ENCODE data around the gene OR51I2. TPM values are rescaled to one million over a fixed set of nuclear protein-coding genes. Genes with fewer than 3 reads are reported as not detected.

Gene OR51I2
- total and polyA plus RNA-seq, 8 donors, result not detected

DNA sequence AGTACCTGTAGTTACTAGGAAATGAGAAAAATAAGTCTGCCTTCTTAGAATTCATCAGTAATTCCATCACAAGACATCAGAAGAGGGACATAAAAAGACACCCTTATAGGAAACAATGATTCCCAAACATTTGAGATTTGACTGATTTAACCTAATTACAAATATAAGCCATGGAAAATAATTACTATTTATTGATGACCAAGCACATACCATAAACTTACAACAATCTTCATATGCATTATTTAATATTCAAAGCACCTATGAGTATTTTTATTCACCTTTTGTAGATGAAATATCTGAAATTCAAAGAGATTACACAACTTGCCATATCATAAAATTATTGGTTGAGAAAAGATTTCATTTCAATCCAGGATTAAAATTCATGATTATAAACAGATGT, 24.8 kb downstream of the OR51I2 start:
- FAIRE-seq (no peak), ATAC-seq (no peak), DNase-seq (no peak)
- Histone ChIP-seq H3K27ac (no peak overlapping the region), H3K4me3 (no peak overlapping the region), H3K27me3 (no peaks in the 10 kb centered on the region), H3K36me3 (no peaks in the 10 kb centered on the region), H3K4me1 (no peaks in the 10 kb centered on the region), H3K9me3 (no peaks in the 10 kb centered on the region)
- intact Hi-C loops (cut with DNase I), result loop anchor here in 1 of 3 donors (5.0 kb wide), 1 partner anchor 333 kb away; the partner anchor contains the start of gene OR52N2
- TF ChIP-seq, protein P1, sequence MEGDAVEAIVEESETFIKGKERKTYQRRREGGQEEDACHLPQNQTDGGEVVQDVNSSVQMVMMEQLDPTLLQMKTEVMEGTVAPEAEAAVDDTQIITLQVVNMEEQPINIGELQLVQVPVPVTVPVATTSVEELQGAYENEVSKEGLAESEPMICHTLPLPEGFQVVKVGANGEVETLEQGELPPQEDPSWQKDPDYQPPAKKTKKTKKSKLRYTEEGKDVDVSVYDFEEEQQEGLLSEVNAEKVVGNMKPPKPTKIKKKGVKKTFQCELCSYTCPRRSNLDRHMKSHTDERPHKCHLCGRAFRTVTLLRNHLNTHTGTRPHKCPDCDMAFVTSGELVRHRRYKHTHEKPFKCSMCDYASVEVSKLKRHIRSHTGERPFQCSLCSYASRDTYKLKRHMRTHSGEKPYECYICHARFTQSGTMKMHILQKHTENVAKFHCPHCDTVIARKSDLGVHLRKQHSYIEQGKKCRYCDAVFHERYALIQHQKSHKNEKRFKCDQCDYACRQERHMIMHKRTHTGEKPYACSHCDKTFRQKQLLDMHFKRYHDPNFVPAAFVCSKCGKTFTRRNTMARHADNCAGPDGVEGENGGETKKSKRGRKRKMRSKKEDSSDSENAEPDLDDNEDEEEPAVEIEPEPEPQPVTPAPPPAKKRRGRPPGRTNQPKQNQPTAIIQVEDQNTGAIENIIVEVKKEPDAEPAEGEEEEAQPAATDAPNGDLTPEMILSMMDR (IDR thresholded peaks at IDR 0.05), result no peak

DNA sequence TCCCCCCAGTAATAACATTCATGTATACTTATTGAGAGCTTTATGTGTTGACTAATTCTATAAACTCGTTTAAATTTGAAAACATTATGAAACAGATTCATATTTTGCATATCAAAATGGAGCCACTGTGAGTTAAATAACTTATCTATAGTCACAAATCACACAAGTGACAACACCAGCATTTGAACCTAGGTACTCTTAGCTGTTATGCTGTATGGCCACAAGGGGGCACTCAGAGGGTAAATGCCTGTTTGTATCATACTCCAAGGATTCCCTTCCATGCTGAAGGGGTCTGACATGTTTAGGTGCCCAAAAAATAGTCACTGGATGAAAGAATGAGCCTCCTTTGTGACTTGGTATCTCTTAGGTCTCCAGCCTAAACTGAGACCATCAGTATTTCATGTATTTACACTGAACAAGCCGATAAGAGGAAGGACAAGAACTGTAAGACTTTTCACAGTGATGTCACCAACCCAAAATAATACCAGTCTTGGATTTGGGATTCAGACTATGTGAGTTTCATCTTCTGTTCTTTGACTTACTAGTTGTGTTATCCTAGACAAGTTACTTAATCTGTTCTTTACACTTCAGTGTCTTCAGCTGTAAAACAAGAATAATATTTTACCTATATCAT, 27.2 kb downstream of the OR51I2 start:
- Histone ChIP-seq H3K27ac (no peak overlapping the region), H3K9me3 (no peaks in the 10 kb centered on the region), H3K4me3 (no peak overlapping the region), H3K36me3 (no peaks in the 10 kb centered on the region), H3K4me1 (no peaks in the 10 kb centered on the region), H3K27me3 (no peaks in the 10 kb centered on the region)
- intact Hi-C loops (cut with DNase I), result no loop called here
- ATAC-seq (peak in 3 of 4 donors; percentile 79 to 86 (median 79)), FAIRE-seq (no peak), DNase-seq (peak in 4 of 6 donors; percentile 6 to 42 (median 16))
- TF ChIP-seq, protein P1 (IDR thresholded peaks at IDR 0.05), result peak; percentile 50 to 75 (median 64)
- WGBS, 2 donors, result 36 to 41% methylated on average over 2 of the region's 2 CpGs

DNA sequence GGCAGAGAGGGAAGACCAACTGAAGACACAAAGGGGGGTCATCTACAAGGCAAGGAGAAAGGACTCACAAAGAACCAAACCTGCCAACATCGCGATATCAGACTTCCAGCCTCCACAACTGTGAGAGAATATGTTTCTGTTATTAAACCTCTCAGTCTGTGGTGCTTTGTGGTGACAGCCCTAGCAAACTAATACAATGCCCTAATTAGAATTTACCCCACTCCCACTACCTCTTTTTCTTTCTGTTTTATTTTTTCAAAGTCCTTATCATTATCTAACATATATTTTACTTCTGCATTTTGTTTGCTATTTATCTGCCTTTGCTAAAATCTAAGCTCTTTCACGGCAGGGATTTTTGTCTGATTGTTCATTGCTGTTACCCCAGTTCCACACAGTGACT, 36.9 kb downstream of the OR51I2 start:
- intact Hi-C loops (cut with DNase I), result no loop called here
- no peaks in the 10 kb centered on the region for H3K36me3 ChIP-seq
- WGBS, 2 donors, result 77 to 86% methylated on average over 3 of the region's 3 CpGs

DNA sequence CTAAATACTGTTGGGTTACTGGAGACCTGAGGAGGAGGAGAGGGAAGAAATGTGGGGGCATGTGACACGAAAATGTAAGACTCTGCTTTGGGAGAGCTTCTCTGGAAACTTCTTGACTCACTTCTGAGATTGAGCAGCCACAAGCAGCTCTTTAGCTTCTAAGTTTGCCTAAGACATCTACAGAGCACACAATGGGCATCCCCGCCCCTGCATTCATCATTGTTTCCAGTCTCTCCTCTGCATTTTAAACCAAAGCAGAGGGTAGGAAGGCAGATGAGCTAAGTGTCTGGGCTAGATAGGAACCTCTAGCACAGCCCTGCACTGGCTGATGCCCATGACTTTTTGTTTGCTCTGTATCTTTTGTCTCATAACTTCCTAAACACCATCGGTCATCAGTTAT, 37.3 kb downstream of the OR51I2 start:
- no peaks in the 10 kb centered on the region for H3K27me3 ChIP-seq
- H3K4me1 ChIP-seq, result no peaks in the 10 kb centered on the region
- no peak overlapping the region for H3K4me3 ChIP-seq
- TF ChIP-seq, protein P1 (IDR thresholded peaks at IDR 0.05), result no peak
- H3K27ac ChIP-seq, result no peak overlapping the region
- WGBS, 2 donors, result 49 to 59% methylated on average over 3 of the region's 3 CpGs
- H3K9me3 ChIP-seq, result no peaks in the 10 kb centered on the region
- no peak for FAIRE-seq
- intact Hi-C loops (cut with DNase I), result no loop called here
- no peaks in the 10 kb centered on the region for H3K36me3 ChIP-seq
- DNase-seq, result no peak
- no peak for ATAC-seq

More for the DNA sequence above, 36.9 kb downstream of the OR51I2 start:
- no peak for DNase-seq
- ATAC-seq, result no peak
- H3K27me3 ChIP-seq, result no peaks in the 10 kb centered on the region
- no peak overlapping the region for H3K4me3 ChIP-seq
- TF ChIP-seq, protein P1 (IDR thresholded peaks at IDR 0.05), result no peak
- H3K27ac ChIP-seq, result no peak overlapping the region
- H3K9me3 ChIP-seq, result no peaks in the 10 kb centered on the region
- H3K4me1 ChIP-seq, result no peaks in the 10 kb centered on the region
- FAIRE-seq, result no peak

DNA sequence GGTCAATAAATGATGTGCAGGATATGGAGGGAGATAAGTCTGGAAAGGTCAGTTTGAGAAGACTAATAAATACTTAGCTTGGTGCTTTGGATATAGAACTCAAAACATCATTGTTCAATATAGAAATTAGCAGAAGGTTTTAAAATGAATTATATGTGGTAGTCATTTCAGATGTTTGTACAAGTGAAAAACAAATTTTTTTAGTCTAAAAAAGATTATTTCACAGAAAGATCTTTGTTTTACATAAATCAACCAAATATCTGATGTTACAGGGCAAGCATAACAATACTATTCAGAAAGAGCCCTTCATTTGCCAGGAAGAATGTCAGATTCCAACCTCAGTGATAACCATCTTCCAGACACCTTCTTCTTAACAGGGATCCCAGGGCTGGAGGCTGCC, 39.3 kb downstream of the OR51I2 start, which contains the start of gene OR52D1:
Gene OR52D1 (plus strand): TSS at position 301 of the 400 bp plus-strand sequence. CDS start 22 bp downstream, at position 323.
- no peak for DNase-seq
- Histone ChIP-seq H3K36me3 (no peaks in the 10 kb centered on the region), H3K9me3 (no peaks in the 10 kb centered on the region), H3K27ac (no peak within 1 kb of the TSS), H3K4me3 (no peak within 1 kb of the TSS), H3K4me1 (no peaks in the 10 kb centered on the region), H3K27me3 (no peaks in the 10 kb centered on the region)
- FAIRE-seq, result no peak
- ATAC-seq, result no peak
- intact Hi-C loops (cut with DNase I), result no loop called here
- TF ChIP-seq, protein P1 (IDR thresholded peaks at IDR 0.05), result no peak
